ENCODE measurements around the gene LINGO1.

- no peak for TF ChIP-seq RAD21 (CRISPR knock-in tag; conservative IDR thresholded peaks at IDR 0.05 in 1 of 2, IDR thresholded peaks at IDR 0.05 in 1 of 2)
- TF ChIP-seq CBX8 (IDR thresholded peaks at IDR 0.05; ENCODE audit: borderline replicate concordance, extremely low read depth, low read depth, low read length, poor library complexity, severe bottlenecking), result no peak
- TF ChIP-seq ZNF280B (CRISPR knock-in tag; IDR thresholded peaks at IDR 0.05), result no peak
- TF ChIP-seq POLR2A (conservative IDR thresholded peaks at IDR 0.05), result no peak
- no peak for TF ChIP-seq REST (IDR thresholded peaks at IDR 0.05; ENCODE audit: borderline replicate concordance)
- no peak for TF ChIP-seq REST (CRISPR knock-in tag; IDR thresholded peaks at IDR 0.05; ENCODE audit: low read depth)
- no peak for TF ChIP-seq POLR3A (IDR thresholded peaks at IDR 0.05; ENCODE audit: borderline replicate concordance, extremely low read depth, insufficient read depth, insufficient read length)
- no peak for TF ChIP-seq SP2 (IDR thresholded peaks at IDR 0.05; ENCODE audit: extremely low read depth, low read depth, low read length, poor library complexity, severe bottlenecking)
- no peak for TF ChIP-seq SIN3A (IDR thresholded peaks at IDR 0.05; ENCODE audit: borderline replicate concordance in 2 of 2, control insufficient read depth in 1 of 2, low read depth in 2 of 2, low read length in 2 of 2)
- no peak for TF ChIP-seq ATF1 (CRISPR knock-in tag; IDR thresholded peaks at IDR 0.05)
- no peak for TF ChIP-seq ATF1 (tag; IDR thresholded peaks at IDR 0.05)
- TF ChIP-seq JUND (IDR thresholded peaks at IDR 0.05; ENCODE audit: borderline replicate concordance, low read depth, low read length), result no peak
- TF ChIP-seq JUND (tag; IDR thresholded peaks at IDR 0.05; ENCODE audit: borderline replicate concordance, low read depth, low read length), result no peak
- no peak for TF ChIP-seq CREB1 (IDR thresholded peaks at IDR 0.05)
- no peak for TF ChIP-seq CREB1 (CRISPR knock-in tag; IDR thresholded peaks at IDR 0.05)
- no peak for TF ChIP-seq ZNF143 (CRISPR knock-in tag; IDR thresholded peaks at IDR 0.05)
- TF ChIP-seq CTCF (IDR thresholded peaks at IDR 0.05 in 2 of 3, conservative IDR thresholded peaks at IDR 0.05 in 1 of 3; ENCODE audit: insufficient read depth in 2 of 3, low read depth in 1 of 3, low read length in 3 of 3), result no peak
Measured at GRCh38 chr15:77667338-77668234, 34.9 kb upstream of the LINGO1 start.
